Measurements from ENCODE around the gene CRK.

DNA sequence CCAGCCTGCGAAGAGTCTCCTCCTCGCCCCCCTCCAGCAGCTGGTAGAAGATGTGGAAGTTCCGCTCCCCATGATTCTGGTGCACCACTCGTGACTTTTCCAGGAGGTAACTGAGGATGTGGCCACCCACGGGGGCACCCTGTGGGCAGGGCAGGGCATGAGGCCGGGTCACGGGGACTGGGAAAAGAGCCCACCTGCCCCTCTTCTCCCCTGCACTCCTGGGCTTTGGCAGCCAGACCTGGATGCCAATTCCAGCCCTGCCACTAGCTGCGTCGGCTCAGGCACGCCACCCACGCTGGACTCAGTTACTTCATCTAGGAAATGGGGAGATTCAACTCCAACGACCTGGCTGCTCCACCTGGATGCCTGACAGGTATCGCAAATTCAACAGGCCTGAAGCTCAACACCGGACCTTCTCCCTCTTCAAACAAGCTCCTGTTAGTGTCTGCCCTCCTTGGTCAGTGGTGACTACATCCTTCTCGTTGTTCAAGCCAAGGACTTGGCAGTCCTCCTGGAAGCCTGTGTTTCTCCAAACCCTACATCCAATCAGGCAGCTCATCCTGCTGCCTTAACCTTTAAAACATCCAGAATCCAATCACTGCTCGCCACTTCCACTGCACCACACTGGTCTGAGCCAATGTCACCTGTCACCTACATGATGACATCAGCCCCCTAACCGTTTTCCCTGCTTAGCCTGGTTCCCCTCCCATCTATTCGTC lies 24.9 kb upstream of the CRK start:
- TF ChIP-seq CTCF (conservative IDR thresholded peaks at IDR 0.05; ENCODE audit: low read length), result no peak
- no peak for TF ChIP-seq EZH2phosphoT487 (IDR thresholded peaks at IDR 0.05; ENCODE audit: borderline replicate concordance)

All from Loucy (cell line).